Measurements from ENCODE around the gene PIGC.

DNA sequence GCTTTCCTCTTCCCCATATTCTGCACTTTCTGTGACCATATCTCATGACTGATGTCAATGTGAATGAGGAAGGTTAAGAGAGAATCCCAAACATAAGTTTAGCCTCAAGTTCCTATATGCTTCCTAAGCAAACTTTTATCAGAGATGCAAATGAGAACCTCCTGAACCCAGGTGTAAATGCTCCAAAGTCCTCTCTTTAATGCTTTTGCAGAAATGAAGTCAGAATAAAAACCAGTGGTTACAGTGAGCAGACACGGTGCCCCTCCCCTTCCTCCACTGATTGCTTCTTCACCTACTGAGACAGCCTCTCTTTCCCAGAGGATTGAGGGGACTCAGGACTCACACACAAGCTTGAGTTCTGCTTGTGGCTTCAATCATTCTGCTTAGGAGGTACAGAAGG, 11.6 kb upstream of the PIGC start:
- TF ChIP-seq POLR2A (IDR thresholded peaks at IDR 0.05) (no peak), CTCF (IDR thresholded peaks at IDR 0.05) (no peak)
